Activated CD8-positive, alpha-beta memory T cell treated with anti-CD3 and anti-CD28 coated beads, Interleukin-2, amount 50 U/mL, for 4 hours (primary cell): ENCODE measurements around the gene RBM46.
"Not testable (repeated sequence)": the region's sequence is repeated elsewhere in the genome, so short reads cannot be mapped to it uniquely, and the experiment has no call there.

Experiments used
- DNase-seq: peaks from one replicate; pipeline ENCODE4 v3.0.0-alpha.2; 2020

The RBM46 gene

GRCh38 chr4:154838155-154838554 is 57.1 kb downstream of the RBM46 start:
- no peak for DNase-seq

DNA sequence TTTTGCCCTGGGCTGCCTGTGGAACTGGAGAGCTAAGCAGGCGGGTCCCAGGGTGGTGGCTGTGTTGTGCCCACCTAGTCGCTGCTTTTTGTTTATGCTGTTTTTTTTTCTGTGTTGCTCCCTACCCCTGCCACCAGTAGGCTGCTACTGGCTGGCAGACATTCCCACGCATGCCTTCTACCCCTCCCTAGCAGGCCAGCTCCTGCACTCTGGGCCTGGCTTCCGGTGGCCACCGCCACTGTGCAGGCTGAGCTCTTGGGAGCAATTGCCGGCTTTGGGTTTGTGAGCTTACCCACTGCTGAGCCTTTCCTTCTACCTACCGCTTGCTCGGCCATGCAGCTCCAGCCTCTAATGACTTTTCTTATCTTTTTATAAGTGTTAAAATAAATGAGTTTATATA is 57.6 kb downstream of the RBM46 start:
- no peak for DNase-seq

- no peak for DNase-seq
Measured at GRCh38 chr4:154854362-154854761, 73.3 kb downstream of the RBM46 start.

DNA sequence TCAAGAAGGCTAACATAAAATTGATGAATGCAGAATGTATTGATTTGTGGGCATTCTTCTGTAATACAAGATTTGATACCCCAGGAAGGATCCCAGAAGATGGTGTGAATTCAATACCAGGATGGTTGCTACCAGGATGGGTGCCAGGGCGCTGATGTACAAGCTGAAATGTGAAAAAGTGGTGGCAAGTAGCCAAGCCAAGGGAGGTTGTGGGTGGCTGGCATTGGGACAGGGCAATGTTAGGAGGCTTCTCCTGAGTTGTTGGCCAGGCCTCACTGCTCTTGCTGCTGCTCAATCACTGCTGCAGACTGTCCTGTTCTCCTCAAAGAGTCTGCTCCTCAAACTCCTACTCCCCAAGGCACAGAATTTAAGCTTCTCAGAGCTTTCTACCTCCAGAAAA is 77.1 kb downstream of the RBM46 start:
- DNase-seq: no peak

DNA sequence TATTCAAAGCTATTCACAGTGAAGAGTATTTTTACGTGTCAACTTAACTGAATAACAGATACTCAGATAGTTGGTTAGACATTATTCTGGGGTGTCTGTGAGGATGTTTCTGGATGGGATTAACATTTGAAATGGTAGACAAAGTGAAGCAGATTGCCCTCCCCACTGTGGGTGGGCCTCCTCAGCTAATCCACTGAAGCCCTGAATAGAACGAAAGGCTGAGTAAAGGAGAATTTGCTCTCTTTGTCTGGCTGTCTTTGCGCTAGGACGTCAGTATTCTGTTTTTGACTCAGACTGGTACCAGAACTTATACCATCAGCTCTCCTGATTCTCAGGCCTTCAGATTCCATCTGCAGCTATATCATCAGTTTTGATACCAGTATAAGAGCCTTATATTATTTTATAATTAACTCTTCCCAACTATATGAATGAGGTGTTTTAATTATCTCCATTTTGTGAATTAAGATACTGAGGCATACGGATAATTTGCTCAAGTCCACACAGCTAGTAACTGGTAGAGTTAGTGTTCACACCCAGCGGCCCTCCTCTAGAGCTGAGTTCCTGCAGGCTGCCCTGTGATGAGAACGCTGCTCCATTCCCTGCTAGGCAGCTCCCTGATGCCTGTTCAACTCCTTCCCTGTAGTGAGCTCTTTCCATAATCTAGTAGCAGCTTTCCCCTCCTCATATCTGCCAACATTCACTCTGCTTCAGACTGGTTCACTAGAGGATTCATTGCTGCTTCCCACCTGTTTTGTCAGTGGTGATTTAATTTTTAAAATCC is 87.5 kb downstream of the RBM46 start:
- DNase-seq: no peak

GRCh38 chr4:154869301-154869700 is 88.2 kb downstream of the RBM46 start:
- no peak for DNase-seq

DNA sequence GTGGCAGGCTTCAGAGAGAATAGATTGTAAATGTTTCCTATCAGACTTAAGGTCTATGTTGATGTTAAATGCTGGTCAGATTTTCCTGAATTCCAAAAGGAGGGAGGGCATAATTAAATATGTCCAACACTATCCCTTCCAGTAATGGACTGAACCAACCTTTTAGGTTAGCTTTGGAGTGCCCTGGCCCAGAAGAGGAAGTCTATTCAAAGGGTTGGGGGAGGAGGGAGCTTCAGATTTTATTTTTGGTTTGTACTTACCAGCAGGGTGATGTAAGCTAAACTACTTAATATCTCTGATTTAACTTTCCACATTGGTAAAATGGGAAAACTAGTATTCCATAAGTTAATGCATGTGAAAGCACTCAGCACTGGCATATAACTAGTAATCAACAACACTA is 91.1 kb downstream of the RBM46 start:
- DNase-seq: no peak

DNA sequence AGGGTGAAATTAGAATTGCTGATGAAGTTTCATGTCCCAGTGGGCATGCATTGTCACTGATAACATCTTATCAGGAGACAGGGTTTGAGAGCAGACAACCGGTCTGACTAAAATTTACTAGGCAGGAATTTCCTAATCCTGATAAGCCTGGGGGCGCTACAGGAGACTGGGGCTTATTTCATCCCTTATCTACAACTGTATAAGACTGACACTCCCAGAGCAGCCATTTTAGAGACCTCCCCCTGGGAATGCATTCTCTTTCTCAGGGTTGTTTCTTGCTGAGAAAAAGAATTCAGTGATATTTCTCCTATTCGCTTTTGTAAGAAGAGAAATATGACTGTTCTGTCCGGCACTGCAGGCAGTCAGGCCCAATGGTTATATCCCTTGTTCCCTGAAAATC is 93.0 kb downstream of the RBM46 start:
- DNase-seq: not testable (repeated sequence)

DNA sequence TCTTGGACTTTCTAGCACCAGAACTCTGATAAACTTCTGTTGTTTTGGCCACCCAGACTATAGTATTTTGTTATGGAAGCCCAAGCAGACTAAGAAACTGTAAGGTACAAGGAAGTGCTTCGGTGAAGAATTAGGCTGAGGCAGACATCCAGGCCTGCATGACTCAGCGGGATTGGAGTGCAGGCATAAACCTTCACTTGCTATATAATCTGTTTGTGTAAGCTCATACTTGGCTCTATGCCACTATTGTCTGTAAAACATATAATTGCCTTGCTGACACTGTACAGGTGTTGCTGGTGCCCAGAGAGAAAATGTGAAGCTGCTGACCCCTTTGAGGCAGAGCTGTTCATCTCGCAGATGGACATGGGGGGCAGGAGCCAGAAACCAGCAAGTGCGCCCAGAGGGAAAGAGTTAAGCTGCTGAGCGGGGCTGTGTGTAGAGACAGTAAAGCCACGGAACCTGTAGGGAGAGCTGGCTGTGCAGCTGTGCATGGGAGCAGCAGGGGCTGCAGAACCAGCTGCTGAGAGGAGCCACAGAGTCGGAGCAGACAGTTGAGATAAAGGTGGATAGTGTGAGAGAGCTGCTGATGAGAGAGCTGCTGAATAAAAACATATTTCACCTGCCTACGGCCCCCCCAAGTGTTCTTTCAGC is 96.2 kb downstream of the RBM46 start:
- DNase-seq: no peak
